Measurements from ENCODE around the gene ME1. TPM values are rescaled to one million over a fixed set of nuclear protein-coding genes. Genes with fewer than 3 reads are reported as not detected.
A peak's percentile ranks its signal among the peaks of the same experiment; 100 is the strongest.

ME1 gene
- 19.0 and 19.8 TPM in 2 replicates for total RNA-seq
- polyA plus RNA-seq, result 17.4 and 19.7 TPM in 2 replicates

DNA sequence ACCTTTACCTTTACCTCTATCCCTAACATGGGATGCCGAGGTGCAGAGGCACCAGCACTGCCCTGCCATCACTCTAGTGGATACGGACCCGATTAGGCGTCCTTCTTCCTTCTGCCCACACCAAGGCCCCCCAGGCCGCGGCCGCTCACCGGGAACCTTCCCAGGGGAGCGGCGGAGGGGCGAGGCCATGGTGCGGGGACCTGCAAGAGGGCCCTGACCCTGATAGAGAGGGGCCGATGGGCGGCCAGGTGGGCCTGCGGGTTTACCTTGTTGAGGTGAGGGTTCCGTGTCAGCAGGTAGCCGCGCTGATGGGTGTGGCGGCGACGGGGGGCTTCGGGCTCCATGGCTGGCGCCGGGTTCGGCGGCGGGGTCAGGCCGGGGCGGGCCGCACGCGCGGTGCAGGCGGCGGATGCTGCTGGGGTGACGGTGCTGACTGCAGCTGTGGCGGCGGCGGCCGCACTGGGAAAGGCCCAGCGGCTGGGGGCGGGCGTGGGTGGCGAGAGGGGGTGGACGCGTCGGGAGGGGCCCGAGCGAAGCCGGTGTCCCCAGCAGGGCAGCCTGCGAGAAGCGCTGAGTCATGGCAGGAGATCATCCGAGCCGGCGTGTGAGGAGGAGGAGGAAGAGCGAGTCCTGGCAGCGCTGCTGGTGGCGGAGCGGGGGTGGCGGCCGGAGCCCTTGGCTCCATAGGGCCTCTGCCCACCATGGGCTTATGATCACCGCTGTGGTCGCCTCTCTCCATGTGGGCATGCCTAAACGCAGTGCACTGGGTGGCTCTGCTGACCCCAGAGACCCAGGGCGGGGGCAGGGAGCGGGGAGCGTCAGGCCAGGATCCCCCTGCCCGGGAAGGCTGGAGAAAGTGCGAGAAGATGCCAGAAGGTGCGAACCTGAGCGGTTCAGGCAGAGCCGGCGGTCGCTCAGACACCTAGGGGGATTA, at the start of gene ME1:
TSS of gene ME1 (minus strand) at position 441 of the 934 bp plus-strand sequence. CDS start at position 344, 97 bp downstream.
- H3K27me3 ChIP-seq, result no peaks in the 10 kb centered on the region
- H3K79me2 ChIP-seq, result peaks cover 42% of the 10 kb centered on the region
- H4K20me1 ChIP-seq (ENCODE audit: insufficient read depth, poor library complexity, severe bottlenecking), result no peaks in the 10 kb centered on the region
- no peaks in the 10 kb centered on the region for H3K9me3 ChIP-seq (ENCODE audit: low read depth)
- H3K9me2 ChIP-seq (replicated peaks; ENCODE audit: insufficient read depth), result no peaks in the 10 kb centered on the region
- TF ChIP-seq EZH2 (IDR thresholded peaks at IDR 0.05; ENCODE audit: borderline replicate concordance), result no peak
- TF ChIP-seq, protein P1, sequence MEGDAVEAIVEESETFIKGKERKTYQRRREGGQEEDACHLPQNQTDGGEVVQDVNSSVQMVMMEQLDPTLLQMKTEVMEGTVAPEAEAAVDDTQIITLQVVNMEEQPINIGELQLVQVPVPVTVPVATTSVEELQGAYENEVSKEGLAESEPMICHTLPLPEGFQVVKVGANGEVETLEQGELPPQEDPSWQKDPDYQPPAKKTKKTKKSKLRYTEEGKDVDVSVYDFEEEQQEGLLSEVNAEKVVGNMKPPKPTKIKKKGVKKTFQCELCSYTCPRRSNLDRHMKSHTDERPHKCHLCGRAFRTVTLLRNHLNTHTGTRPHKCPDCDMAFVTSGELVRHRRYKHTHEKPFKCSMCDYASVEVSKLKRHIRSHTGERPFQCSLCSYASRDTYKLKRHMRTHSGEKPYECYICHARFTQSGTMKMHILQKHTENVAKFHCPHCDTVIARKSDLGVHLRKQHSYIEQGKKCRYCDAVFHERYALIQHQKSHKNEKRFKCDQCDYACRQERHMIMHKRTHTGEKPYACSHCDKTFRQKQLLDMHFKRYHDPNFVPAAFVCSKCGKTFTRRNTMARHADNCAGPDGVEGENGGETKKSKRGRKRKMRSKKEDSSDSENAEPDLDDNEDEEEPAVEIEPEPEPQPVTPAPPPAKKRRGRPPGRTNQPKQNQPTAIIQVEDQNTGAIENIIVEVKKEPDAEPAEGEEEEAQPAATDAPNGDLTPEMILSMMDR (IDR thresholded peaks at IDR 0.05; ENCODE audit: poor library complexity), result no peak
- TF ChIP-seq EZH2phosphoT487 (IDR thresholded peaks at IDR 0.05; ENCODE audit: low read depth, severe bottlenecking, unreplicated experiment), result no peak
- peak; percentile 93 for DNase-seq (ENCODE audit: low spot score)
- peak within 1 kb of the TSS; percentile 91 for H3K27ac ChIP-seq
- peak within 1 kb of the TSS; percentile 78 for H3K4me3 ChIP-seq
- peak within 1 kb of the TSS; percentile 96 for H3K4me2 ChIP-seq
- no peaks in the 10 kb centered on the region for H3K36me3 ChIP-seq (replicated peaks; ENCODE audit: insufficient read depth, low read depth)
- peaks cover 10% of the 10 kb centered on the region for H3K4me1 ChIP-seq (ENCODE audit: insufficient read depth)
- H2AFZ ChIP-seq, result peak within 1 kb of the TSS; percentile 93
- 6% methylated on average over 51 of the region's 74 CpGs for WGBS (ENCODE audit: low lambda C conversion rate, missing lambda C conversion rate)

DNA sequence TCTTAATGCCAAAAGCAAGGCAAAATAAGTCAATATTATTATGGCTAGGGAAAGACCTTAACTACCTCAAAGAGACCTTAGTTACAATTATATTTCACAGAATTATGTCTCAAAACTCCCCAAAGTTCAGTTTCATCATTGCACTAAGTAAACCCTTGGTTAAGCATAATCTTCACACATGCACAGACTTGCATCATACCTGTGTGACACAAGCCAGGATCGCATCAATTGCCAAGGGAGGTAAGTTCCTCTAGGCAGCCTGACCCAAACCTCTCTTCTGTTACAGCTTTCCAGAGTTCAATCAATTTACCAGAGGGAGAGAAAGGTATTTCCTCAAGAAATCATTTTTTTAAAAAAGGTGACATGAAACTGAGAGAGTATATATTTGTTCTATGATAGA, 49.6 kb upstream of the ME1 start:
- TF ChIP-seq, protein P1 (IDR thresholded peaks at IDR 0.05; ENCODE audit: poor library complexity), result no peak
- TF ChIP-seq EZH2phosphoT487 (IDR thresholded peaks at IDR 0.05; ENCODE audit: low read depth, severe bottlenecking, unreplicated experiment) (no peak), EZH2 (IDR thresholded peaks at IDR 0.05; ENCODE audit: borderline replicate concordance) (no peak)
- no peak for DNase-seq (ENCODE audit: low spot score)

DNA sequence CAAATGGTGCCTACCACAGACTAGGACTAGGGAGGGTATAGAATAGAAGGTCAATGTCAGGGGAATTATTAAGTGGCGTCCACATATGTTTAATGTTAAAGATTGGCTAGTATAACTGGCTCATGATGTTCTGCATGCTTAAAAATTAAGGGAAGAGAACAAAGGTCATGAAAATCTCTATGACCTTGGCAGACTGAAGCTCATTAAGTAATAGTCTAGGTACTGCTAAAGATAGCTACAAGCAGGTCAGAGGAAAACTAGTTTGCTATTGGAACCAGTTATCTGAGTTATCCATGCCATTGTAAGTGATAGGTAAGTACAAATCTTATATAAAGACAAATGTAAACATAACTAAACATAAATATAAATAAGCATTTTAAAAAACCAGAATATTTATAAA, 48.5 kb upstream of the ME1 start:
- no peaks in the 10 kb centered on the region for H3K27me3 ChIP-seq
- H2AFZ ChIP-seq, result no peak overlapping the region
- no peak overlapping the region for H3K4me2 ChIP-seq
- no peak overlapping the region for H3K4me3 ChIP-seq
- H3K4me1 ChIP-seq (ENCODE audit: insufficient read depth), result no peaks in the 10 kb centered on the region
- H3K9me2 ChIP-seq (replicated peaks; ENCODE audit: insufficient read depth), result no peaks in the 10 kb centered on the region
- no peak for DNase-seq (ENCODE audit: low spot score)
- TF ChIP-seq, protein P1 (IDR thresholded peaks at IDR 0.05; ENCODE audit: poor library complexity), result no peak
- TF ChIP-seq EZH2 (IDR thresholded peaks at IDR 0.05; ENCODE audit: borderline replicate concordance), result no peak
- no peak for TF ChIP-seq EZH2phosphoT487 (IDR thresholded peaks at IDR 0.05; ENCODE audit: low read depth, severe bottlenecking, unreplicated experiment)
- no peak overlapping the region for H3K27ac ChIP-seq
- H3K79me2 ChIP-seq, result no peaks in the 10 kb centered on the region
- no peaks in the 10 kb centered on the region for H4K20me1 ChIP-seq (ENCODE audit: insufficient read depth, poor library complexity, severe bottlenecking)
- H3K36me3 ChIP-seq (replicated peaks; ENCODE audit: insufficient read depth, low read depth), result no peaks in the 10 kb centered on the region
- no peaks in the 10 kb centered on the region for H3K9me3 ChIP-seq (ENCODE audit: low read depth)
- WGBS (ENCODE audit: low lambda C conversion rate, missing lambda C conversion rate), result 87% methylated on average over 1 of the region's 1 CpG

More for the DNA sequence above, 49.6 kb upstream of the ME1 start:
- Histone ChIP-seq H2AFZ (no peak overlapping the region), H3K36me3 (replicated peaks; ENCODE audit: insufficient read depth, low read depth) (no peaks in the 10 kb centered on the region), H3K27me3 (no peaks in the 10 kb centered on the region), H3K4me3 (no peak overlapping the region), H3K27ac (no peak overlapping the region), H3K4me2 (no peak overlapping the region), H3K4me1 (ENCODE audit: insufficient read depth) (no peaks in the 10 kb centered on the region), H3K9me2 (replicated peaks; ENCODE audit: insufficient read depth) (no peaks in the 10 kb centered on the region), H3K79me2 (no peaks in the 10 kb centered on the region), H3K9me3 (ENCODE audit: low read depth) (no peaks in the 10 kb centered on the region), H4K20me1 (ENCODE audit: insufficient read depth, poor library complexity, severe bottlenecking) (no peaks in the 10 kb centered on the region)
- 86% methylated on average over 1 of the region's 1 CpG for WGBS (ENCODE audit: low lambda C conversion rate, missing lambda C conversion rate)
